Endometrial microvascular endothelial cells (primary cell): ENCODE data around the gene TECTA. TPM values are rescaled to one million over a fixed set of nuclear protein-coding genes. Genes with fewer than 3 reads are reported as not detected.

Source experiments
- in situ Hi-C: cut with HindIII; loops from 2 replicates; pipeline ENCODE4 v1.10.0; 2017; ENCODE audit warnings: low sequenced_read_pairs, low pct_unique_long_range_greater_than_20kb; ENCODE audit errors: inconsistent ontology term
- total RNA-seq: library from RNA; depleted of rRNA; stranded (reverse); fragments of >200 nt; gene quantifications from one replicate; pipeline ENCODE4 v1.2.3, GENCODE V29; 2015; ENCODE audit errors: inconsistent ontology term

TECTA gene
- total RNA-seq, 1 donor from 2014 or later = 0.09 TPM

GRCh38 chr11:121117788-121118187 is 16.7 kb downstream of the TECTA start:
- in situ Hi-C loops = no loop called here

GRCh38 chr11:121119440-121119839 is 18.4 kb downstream of the TECTA start:
- in situ Hi-C loops = no loop called here

- in situ Hi-C loops = no loop called here
Measured at GRCh38 chr11:121122328-121122727, 21.3 kb downstream of the TECTA start.

- in situ Hi-C loops = no loop called here
Measured at GRCh38 chr11:121123496-121124069, 22.5 kb downstream of the TECTA start.

- in situ Hi-C loops = no loop called here
Measured at GRCh38 chr11:121127809-121128208, 26.8 kb downstream of the TECTA start.

- in situ Hi-C loops = no loop called here
Measured at GRCh38 chr11:121129362-121130340, 28.6 kb downstream of the TECTA start.

- in situ Hi-C loops = no loop called here
Measured at GRCh38 chr11:121131656-121132055, 30.6 kb downstream of the TECTA start.

- in situ Hi-C loops = no loop called here
Measured at GRCh38 chr11:121132211-121132976, 31.4 kb downstream of the TECTA start.

GRCh38 chr11:121134741-121135312 is 33.8 kb downstream of the TECTA start:
- in situ Hi-C loops = no loop called here

GRCh38 chr11:121137005-121137404 is 36.0 kb downstream of the TECTA start:
- in situ Hi-C loops = no loop called here

- in situ Hi-C loops = no loop called here
Measured at GRCh38 chr11:121138259-121138658, 37.2 kb downstream of the TECTA start.

- in situ Hi-C loops = no loop called here
Measured at GRCh38 chr11:121140369-121140768, 39.3 kb downstream of the TECTA start.

GRCh38 chr11:121141066-121141465 is 40.0 kb downstream of the TECTA start:
- in situ Hi-C loops = no loop called here

- in situ Hi-C loops = no loop called here
Measured at GRCh38 chr11:121143921-121144320, 42.9 kb downstream of the TECTA start.

- in situ Hi-C loops = no loop called here
Measured at GRCh38 chr11:121144723-121145122, 43.7 kb downstream of the TECTA start.

GRCh38 chr11:121145826-121146225 is 44.8 kb downstream of the TECTA start:
- in situ Hi-C loops = no loop called here

GRCh38 chr11:121149116-121149515 is 48.1 kb downstream of the TECTA start:
- in situ Hi-C loops = no loop called here

- in situ Hi-C loops = no loop called here
Measured at GRCh38 chr11:121151207-121151688, 50.2 kb downstream of the TECTA start.

- in situ Hi-C loops = no loop called here
Measured at GRCh38 chr11:121152764-121153163, 51.7 kb downstream of the TECTA start.
